MCF 10A (cell line): ENCODE data around the gene SARDH. TPM values are rescaled to one million over a fixed set of nuclear protein-coding genes. Genes with fewer than 3 reads are reported as not detected.

Experiments used
- BruUV-seq: library from RNA; stranded (reverse); fragments of 400-500 nt; replicated peaks from 2 replicates; lab custom pipeline; 2021; lab: Mats Ljungman, UMichigan
- CTCF ChIA-PET: fragments of 300-600 bp; sonication (Branson Sonifier 250); formaldehyde crosslinking; extraction: SDS; loops from one replicate; lab custom pipeline; 2021; ENCODE audit warnings: antibody characterized with exemption, inconsistent platforms; lab: Yijun Ruan, JAX
- POLR2A ChIA-PET: fragments of 300-600, 350-650 bp; sonication (Branson Sonifier 250); formaldehyde crosslinking; extraction: SDS; loops from one replicate; lab custom pipeline; 2020; ENCODE audit warnings: antibody characterized with exemption, inconsistent platforms; lab: Yijun Ruan, JAX
- DNase-seq: peaks from one replicate; pipeline ENCODE4 v3.0.0-alpha.2; 2018; ENCODE audit not compliant: unreplicated experiment
- H3K27ac Mint-ChIP-seq: one replicate; pipeline ENCODE4 v1.8.0; 2022; ENCODE audit warnings: mild to moderate bottlenecking, low read depth, mixed read lengths; ENCODE audit not compliant: unreplicated experiment
- H3K27me3 Mint-ChIP-seq: one replicate; pipeline ENCODE4 v1.8.0; 2022; ENCODE audit warnings: mixed read lengths; ENCODE audit not compliant: insufficient read depth, unreplicated experiment
- H3K36me3 Mint-ChIP-seq: one replicate; pipeline ENCODE4 v1.8.0; 2022; ENCODE audit warnings: mild to moderate bottlenecking, moderate library complexity, mixed read lengths; ENCODE audit not compliant: insufficient read depth, unreplicated experiment
- H3K4me1 Mint-ChIP-seq: one replicate; pipeline ENCODE4 v1.8.0; 2022; ENCODE audit warnings: mixed read lengths; ENCODE audit not compliant: insufficient read depth, unreplicated experiment
- H3K4me3 Mint-ChIP-seq: one replicate; pipeline ENCODE4 v1.8.0; 2022; ENCODE audit warnings: mild to moderate bottlenecking, moderate library complexity, mixed read lengths; ENCODE audit not compliant: unreplicated experiment
- H3K9me3 Mint-ChIP-seq: one replicate; pipeline ENCODE4 v1.8.0; 2022; ENCODE audit warnings: mixed read lengths; ENCODE audit not compliant: unreplicated experiment
- CTCF ChIP-seq: fragments of 200-600 bp; IDR thresholded peaks from one replicate; pipeline ENCODE4 v1.8.0; 2022; ENCODE audit warnings: antibody characterized with exemption, mild to moderate bottlenecking; ENCODE audit not compliant: unreplicated experiment
- intact Hi-C: fragments of 100-400 bp; cut with micrococcal nuclease; formaldehyde crosslinking; loops from 2 replicates; pipeline ENCODE4 v1.14.1; 2022
- total RNA-seq: library from RNA; stranded (reverse); gene quantifications from 2 replicates; pipeline ENCODE4 v1.2.3, GENCODE V29; 2022

SARDH gene
- total RNA-seq, 1 experiment from 2014 or later, result not detected

- Mint-ChIP-seq H3K36me3 (no peaks in the 10 kb centered on the region), H3K27ac (no peak overlapping the region), H3K27me3 (peaks cover 68% of the 10 kb centered on the region), H3K4me1 (no peaks in the 10 kb centered on the region), H3K4me3 (no peak overlapping the region), H3K9me3 (no peaks in the 10 kb centered on the region)
- intact Hi-C loops, result no loop called here
- no peak for DNase-seq
- POLR2A ChIA-PET, result no interaction called here
- no TSS peak for BruUV-seq
- TF ChIP-seq CTCF, result no peak
- CTCF ChIA-PET, result no interaction called here
Measured at GRCh38 chr9:133701981-133702797, 36.0 kb downstream of the SARDH start.

- H3K27ac Mint-ChIP-seq, result no peak overlapping the region
- H3K36me3 Mint-ChIP-seq, result no peaks in the 10 kb centered on the region
- no peak for DNase-seq
- BruUV-seq, result no TSS peak
- no peak for TF ChIP-seq CTCF
- no peaks in the 10 kb centered on the region for H3K9me3 Mint-ChIP-seq
- peaks cover 68% of the 10 kb centered on the region for H3K27me3 Mint-ChIP-seq
- no peak overlapping the region for H3K4me3 Mint-ChIP-seq
- CTCF ChIA-PET, result interaction anchor here (0.9 kb wide), 2 partner anchors 24 to 41 kb away, joined by 3 to 4 read pairs; no protein-coding TSS in a partner anchor
- H3K4me1 Mint-ChIP-seq, result no peaks in the 10 kb centered on the region
- POLR2A ChIA-PET, result no interaction called here
- intact Hi-C loops, result no loop called here
Measured at GRCh38 chr9:133701321-133701980, 36.7 kb downstream of the SARDH start.

GRCh38 chr9:133700819-133701320 is 37.3 kb downstream of the SARDH start:
- no peak for DNase-seq
- Mint-ChIP-seq H3K27ac (no peak overlapping the region), H3K4me3 (no peak overlapping the region), H3K27me3 (peaks cover 68% of the 10 kb centered on the region), H3K36me3 (no peaks in the 10 kb centered on the region), H3K9me3 (no peaks in the 10 kb centered on the region), H3K4me1 (no peaks in the 10 kb centered on the region)
- TF ChIP-seq CTCF, result no peak
- ChIA-PET CTCF (interaction anchor here (0.7 to 0.9 kb wide), 3 partner anchors 24 to 110 kb away, joined by 3 to 4 read pairs (median 3); no protein-coding TSS in a partner anchor), POLR2A (no interaction called here)
- intact Hi-C loops, result no loop called here
- no TSS peak for BruUV-seq

- TF ChIP-seq CTCF, result no peak
- Mint-ChIP-seq H3K27ac (no peak overlapping the region), H3K4me3 (no peak overlapping the region), H3K4me1 (no peaks in the 10 kb centered on the region), H3K27me3 (peaks cover 72% of the 10 kb centered on the region), H3K36me3 (no peaks in the 10 kb centered on the region), H3K9me3 (no peaks in the 10 kb centered on the region)
- BruUV-seq, result no TSS peak
- ChIA-PET POLR2A (no interaction called here), CTCF (no interaction called here)
- DNase-seq, result no peak
- intact Hi-C loops, result no loop called here
Measured at GRCh38 chr9:133699546-133699945, 38.6 kb downstream of the SARDH start.
